HEK293T (cell line): ENCODE measurements around the gene NCAPD2.

ENCODE experiments used
- CTCF ChIA-PET: fragments of 350-600 bp; formaldehyde crosslinking; extraction: SDS; loops from one replicate; lab custom pipeline; 2021; ENCODE audit warnings: antibody characterized with exemption, inconsistent platforms; lab: Yijun Ruan, JAX
- POLR2A ChIA-PET: fragments of 350-600 bp; formaldehyde crosslinking; extraction: SDS; loops from one replicate; lab custom pipeline; 2020; ENCODE audit warnings: antibody characterized with exemption, inconsistent platforms; lab: Yijun Ruan, JAX
- DNase-seq: peaks from one replicate; pipeline ENCODE4 v3.0.0; 2012; ENCODE audit warnings: mixed read lengths; ENCODE audit errors: extremely low spot score
- ARNT ChIP-seq: fragments of 450-650 bp; IDR thresholded peaks from 2 replicates; pipeline ENCODE4 v1.6.1; 2017; ENCODE audit warnings: mild to moderate bottlenecking
- BHLHE40 ChIP-seq: fragments of 450-650 bp; IDR thresholded peaks from 2 replicates; pipeline ENCODE4 v1.6.1; 2016; ENCODE audit warnings: mild to moderate bottlenecking, moderate library complexity, borderline replicate concordance
- CTBP1 ChIP-seq: fragments of 450-650 bp; IDR thresholded peaks from 2 replicates; pipeline ENCODE4 v1.6.1; 2016; ENCODE audit warnings: borderline replicate concordance
- ELF4 ChIP-seq: fragments of 450-650 bp; IDR thresholded peaks from 2 replicates; pipeline ENCODE4 v1.6.1; 2017; ENCODE audit warnings: antibody characterized with exemption
- FOXA1 ChIP-seq: fragments of 450-650 bp; IDR thresholded peaks from 2 replicates; pipeline ENCODE4 v1.6.1; 2016; ENCODE audit warnings: mild to moderate bottlenecking
- FOXK2 ChIP-seq: fragments of 450-650 bp; IDR thresholded peaks from 2 replicates; pipeline ENCODE4 v1.6.1; 2016; ENCODE audit warnings: mild to moderate bottlenecking
- FOXM1 ChIP-seq: fragments of 450-650 bp; IDR thresholded peaks from 2 replicates; pipeline ENCODE4 v1.6.1; 2017; ENCODE audit warnings: mild to moderate bottlenecking, borderline replicate concordance
- HDGF ChIP-seq: fragments of 450-650 bp; IDR thresholded peaks from 2 replicates; pipeline ENCODE4 v1.6.1; 2017; ENCODE audit warnings: antibody characterized with exemption, borderline replicate concordance
- L3MBTL2 ChIP-seq: fragments of 450-650 bp; conservative IDR thresholded peaks from 2 replicates; pipeline ENCODE4 v1.6.1; 2016; ENCODE audit warnings: mild to moderate bottlenecking
- LEF1 ChIP-seq: fragments of 450-650 bp; IDR thresholded peaks from 2 replicates; pipeline ENCODE4 v1.6.1; 2017; ENCODE audit warnings: mild to moderate bottlenecking, borderline replicate concordance
- NFRKB ChIP-seq: fragments of 450-650 bp; IDR thresholded peaks from 2 replicates; pipeline ENCODE4 v1.6.1; 2016; ENCODE audit warnings: mild to moderate bottlenecking, moderate library complexity
- PKNOX1 ChIP-seq: fragments of 450-650 bp; IDR thresholded peaks from 2 replicates; pipeline ENCODE4 v1.6.1; 2016
- SP1 ChIP-seq: fragments of 450-650 bp; IDR thresholded peaks from 2 replicates; pipeline ENCODE4 v1.6.1; 2017
- SUZ12 ChIP-seq: fragments of 450-650 bp; IDR thresholded peaks from 2 replicates; pipeline ENCODE4 v1.6.1; 2016; ENCODE audit warnings: mild to moderate bottlenecking
- TARDBP ChIP-seq: fragments of 450-650 bp; IDR thresholded peaks from 2 replicates; pipeline ENCODE4 v1.6.1; 2016
- ZNF384 ChIP-seq: fragments of 450-650 bp; IDR thresholded peaks from 2 replicates; pipeline ENCODE4 v1.6.1; 2016

Gene NCAPD2

DNA sequence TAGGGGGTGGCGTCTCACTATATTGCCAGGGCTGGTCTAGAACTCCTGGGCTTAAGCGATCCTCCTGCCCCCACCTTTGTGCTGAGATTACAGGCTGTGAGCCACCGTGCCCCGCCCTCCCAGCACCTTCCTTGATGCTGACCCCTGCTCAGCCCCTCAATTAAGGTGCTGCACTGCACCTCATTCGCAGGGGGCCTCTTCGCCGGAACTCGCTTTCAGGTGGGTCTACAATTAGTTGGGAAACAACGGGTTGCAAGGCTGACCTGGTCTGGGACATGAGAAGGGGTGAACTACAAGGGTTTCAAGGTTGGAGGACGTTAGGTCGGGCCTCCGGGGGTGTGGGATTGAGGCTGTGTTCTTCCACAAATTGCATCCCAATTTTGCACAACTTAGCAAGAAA, 75.4 kb downstream of the NCAPD2 start:
- POLR2A ChIA-PET = interaction anchor here (0.9 to 2.6 kb wide), 8 partner anchors 11 to 183 kb away, joined by 3 to 34 read pairs (median 6); partner anchors contain the start of gene MLF2
- CTCF ChIA-PET = no interaction called here
- no peak for DNase-seq
- TF ChIP-seq FOXM1 = no peak
- no peak for TF ChIP-seq ZNF384
- no peak for TF ChIP-seq PKNOX1
- no peak for TF ChIP-seq ARNT
- no peak for TF ChIP-seq L3MBTL2
- TF ChIP-seq CTBP1 = no peak
- TF ChIP-seq FOXA1 = no peak
- no peak for TF ChIP-seq FOXK2
- TF ChIP-seq TARDBP = no peak
- no peak for TF ChIP-seq LEF1
- TF ChIP-seq HDGF = no peak
- no peak for TF ChIP-seq NFRKB
- no peak for TF ChIP-seq ELF4
- no peak for TF ChIP-seq SP1
- no peak for TF ChIP-seq BHLHE40

DNA sequence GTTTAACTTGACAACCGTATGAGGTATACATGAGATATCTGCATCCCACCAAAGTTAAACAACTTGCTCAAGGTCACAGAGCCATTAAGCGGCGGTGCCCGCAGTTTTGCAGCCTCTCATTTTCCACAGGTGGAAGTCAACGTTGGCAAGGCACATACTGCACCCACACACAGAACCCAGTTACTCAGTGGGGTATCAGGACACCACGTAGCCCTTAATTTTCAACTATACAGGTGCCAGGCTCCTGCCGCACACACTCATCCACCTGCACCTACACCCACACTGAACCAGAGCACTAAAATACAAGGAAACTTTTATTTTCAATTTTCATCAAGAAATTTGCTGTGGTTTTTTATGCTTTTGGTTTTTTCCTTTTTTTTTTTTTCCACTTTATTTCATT, 75.9 kb downstream of the NCAPD2 start:
- ChIA-PET CTCF (interaction anchor here (0.8 to 2.3 kb wide), 5 partner anchors 11 to 26 kb away, joined by 4 to 13 read pairs (median 4); no protein-coding TSS in a partner anchor), POLR2A (interaction anchor here (0.6 to 1.2 kb wide), 6 partner anchors 36 to 321 kb away, joined by 3 to 4 read pairs (median 3); partner anchors contain the start of genes GAPDH and MRPL51)
- DNase-seq = no peak
- TF ChIP-seq FOXK2 (no peak), SP1 (no peak), SUZ12 (no peak), HDGF (no peak), PKNOX1 (no peak), L3MBTL2 (no peak), ELF4 (no peak), ARNT (no peak), FOXM1 (no peak), ZNF384 (no peak)

DNA sequence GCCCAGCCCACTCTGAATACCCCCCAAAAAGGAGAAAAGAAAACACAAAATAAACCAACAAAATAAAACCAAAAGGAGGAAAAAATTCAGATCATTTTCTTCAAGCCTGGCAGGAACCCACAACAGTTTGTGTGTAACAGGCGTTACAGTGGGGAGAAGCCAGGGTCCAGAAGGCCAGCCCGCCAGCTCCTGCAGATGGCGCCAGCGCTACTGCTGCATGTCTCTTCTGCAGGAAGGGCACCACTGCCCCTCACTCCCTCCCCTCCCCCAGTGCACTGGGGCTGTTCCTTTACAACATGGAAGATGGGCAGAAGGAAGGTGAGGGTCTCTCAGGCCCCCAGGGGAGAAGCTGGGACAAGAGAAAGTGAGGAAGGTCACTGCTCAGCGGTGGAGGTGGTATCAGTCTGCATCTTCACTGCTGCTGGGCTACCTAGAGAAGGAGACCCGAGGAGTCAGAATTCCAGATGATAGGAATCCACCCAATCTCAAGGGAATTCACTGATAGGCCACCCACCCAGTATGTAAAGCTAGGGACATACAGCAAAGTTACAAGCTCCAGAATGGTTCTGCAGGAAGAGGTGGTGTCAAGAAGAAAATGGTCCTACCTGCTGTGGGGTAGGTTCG, 76.5 kb downstream of the NCAPD2 start:
- ChIA-PET CTCF (interaction anchor here (0.8 to 2.3 kb wide), 12 partner anchors 12 to 182 kb away, joined by 3 to 13 read pairs (median 4); partner anchors contain the start of gene LPAR5), POLR2A (interaction anchor here (0.6 to 1.5 kb wide), 9 partner anchors 13 to 321 kb away, joined by 3 to 4 read pairs (median 3); partner anchors contain the start of genes GAPDH and MRPL51)
- DNase-seq = peak; percentile 69
- no peak for TF ChIP-seq SP1
- no peak for TF ChIP-seq CTBP1
- no peak for TF ChIP-seq ELF4
- TF ChIP-seq BHLHE40 = no peak
- no peak for TF ChIP-seq HDGF
- TF ChIP-seq FOXM1 = no peak
- no peak for TF ChIP-seq ZNF384
- no peak for TF ChIP-seq L3MBTL2
- TF ChIP-seq NFRKB = no peak

DNA sequence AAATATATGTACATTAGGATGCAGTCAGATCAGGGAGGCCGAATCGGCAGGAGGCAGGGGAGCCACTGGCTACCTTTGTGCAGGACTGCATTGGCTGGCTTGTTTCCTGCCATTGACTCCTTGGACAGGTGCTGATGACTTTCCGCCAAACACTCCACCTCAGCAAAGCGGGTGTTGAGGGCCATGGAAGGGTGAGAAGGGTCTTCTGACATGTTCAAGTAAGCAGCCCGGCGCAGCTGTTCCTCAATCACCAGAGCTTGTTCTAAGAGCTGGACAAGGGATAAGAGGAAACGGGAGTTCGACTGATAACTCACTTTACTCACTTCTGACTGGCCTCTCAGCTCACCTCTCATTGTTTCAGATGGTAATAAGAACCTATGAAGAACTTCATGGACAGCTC, 79.1 kb downstream of the NCAPD2 start:
- POLR2A ChIA-PET = no interaction called here
- CTCF ChIA-PET = interaction anchor here (0.5 to 1.0 kb wide), 5 partner anchors 11 to 237 kb away, joined by 3 to 7 read pairs (median 3); no protein-coding TSS in a partner anchor
- no peak for DNase-seq
- no peak for TF ChIP-seq ELF4
- TF ChIP-seq FOXA1 = no peak
- TF ChIP-seq SUZ12 = no peak
- TF ChIP-seq PKNOX1 = no peak
- no peak for TF ChIP-seq ZNF384
- no peak for TF ChIP-seq HDGF
- TF ChIP-seq SP1 = no peak
- no peak for TF ChIP-seq L3MBTL2
- TF ChIP-seq FOXM1 = no peak
- TF ChIP-seq NFRKB = no peak
- TF ChIP-seq TARDBP = no peak

GRCh38 chr12:6574576-6575295, 80.8 kb downstream of the NCAPD2 start:
- POLR2A ChIA-PET = no interaction called here
- no peak for TF ChIP-seq FOXK2
- TF ChIP-seq ARNT = no peak
- no peak for TF ChIP-seq SP1
- no peak for TF ChIP-seq HDGF
- no peak for TF ChIP-seq ELF4
- TF ChIP-seq SUZ12 = no peak
- no peak for TF ChIP-seq BHLHE40
- no peak for TF ChIP-seq NFRKB
- TF ChIP-seq LEF1 = no peak
- TF ChIP-seq FOXM1 = no peak
- DNase-seq = no peak
- CTCF ChIA-PET = no interaction called here

DNA sequence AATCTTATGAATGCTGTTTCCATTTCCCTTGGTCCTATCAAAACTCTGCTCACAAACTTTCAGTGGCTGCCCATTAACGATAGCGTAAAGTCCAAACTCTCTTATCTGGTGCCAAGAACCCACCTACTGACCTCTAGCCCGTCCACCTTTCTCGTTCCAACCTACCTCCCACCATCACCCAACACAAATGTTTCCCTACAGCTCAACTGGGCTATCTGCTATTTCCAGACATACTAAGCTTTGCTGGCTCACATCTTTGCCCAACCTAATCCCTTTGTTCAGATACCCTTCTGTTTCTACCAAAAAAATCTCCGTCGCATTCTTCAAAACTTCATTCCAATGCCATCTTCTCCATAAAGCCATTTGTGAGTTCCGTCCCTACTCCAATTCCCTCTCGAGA, 81.7 kb downstream of the NCAPD2 start:
- POLR2A ChIA-PET = no interaction called here
- CTCF ChIA-PET = interaction anchor here (0.7 kb wide), 1 partner anchor 250 kb away, joined by 5 read pairs; no protein-coding TSS in a partner anchor
- no peak for DNase-seq
- TF ChIP-seq SUZ12 = no peak
- TF ChIP-seq FOXK2 = no peak
- TF ChIP-seq ARNT = no peak
- no peak for TF ChIP-seq ELF4
- TF ChIP-seq ZNF384 = no peak
- TF ChIP-seq L3MBTL2 = no peak
- TF ChIP-seq TARDBP = no peak
